NCI-H69 (cell line): ENCODE results near the gene CNTN2.

ENCODE experiments used
- DNase-seq: peaks from one replicate; lab custom pipeline; 2025; lab: John Stamatoyannopoulos, UW

CNTN2 gene, protein sequence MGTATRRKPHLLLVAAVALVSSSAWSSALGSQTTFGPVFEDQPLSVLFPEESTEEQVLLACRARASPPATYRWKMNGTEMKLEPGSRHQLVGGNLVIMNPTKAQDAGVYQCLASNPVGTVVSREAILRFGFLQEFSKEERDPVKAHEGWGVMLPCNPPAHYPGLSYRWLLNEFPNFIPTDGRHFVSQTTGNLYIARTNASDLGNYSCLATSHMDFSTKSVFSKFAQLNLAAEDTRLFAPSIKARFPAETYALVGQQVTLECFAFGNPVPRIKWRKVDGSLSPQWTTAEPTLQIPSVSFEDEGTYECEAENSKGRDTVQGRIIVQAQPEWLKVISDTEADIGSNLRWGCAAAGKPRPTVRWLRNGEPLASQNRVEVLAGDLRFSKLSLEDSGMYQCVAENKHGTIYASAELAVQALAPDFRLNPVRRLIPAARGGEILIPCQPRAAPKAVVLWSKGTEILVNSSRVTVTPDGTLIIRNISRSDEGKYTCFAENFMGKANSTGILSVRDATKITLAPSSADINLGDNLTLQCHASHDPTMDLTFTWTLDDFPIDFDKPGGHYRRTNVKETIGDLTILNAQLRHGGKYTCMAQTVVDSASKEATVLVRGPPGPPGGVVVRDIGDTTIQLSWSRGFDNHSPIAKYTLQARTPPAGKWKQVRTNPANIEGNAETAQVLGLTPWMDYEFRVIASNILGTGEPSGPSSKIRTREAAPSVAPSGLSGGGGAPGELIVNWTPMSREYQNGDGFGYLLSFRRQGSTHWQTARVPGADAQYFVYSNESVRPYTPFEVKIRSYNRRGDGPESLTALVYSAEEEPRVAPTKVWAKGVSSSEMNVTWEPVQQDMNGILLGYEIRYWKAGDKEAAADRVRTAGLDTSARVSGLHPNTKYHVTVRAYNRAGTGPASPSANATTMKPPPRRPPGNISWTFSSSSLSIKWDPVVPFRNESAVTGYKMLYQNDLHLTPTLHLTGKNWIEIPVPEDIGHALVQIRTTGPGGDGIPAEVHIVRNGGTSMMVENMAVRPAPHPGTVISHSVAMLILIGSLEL

GRCh38 chr1:205042911-205043806 is at the start of gene CNTN2:
Gene CNTN2 (plus strand): TSS chr1:205043212. CDS start chr1:205053186, 9,974 bp downstream.
- peak; percentile 94 for DNase-seq

- no peak for DNase-seq
Measured at GRCh38 chr1:204994086-204994862, 48.7 kb upstream of the CNTN2 start.

DNA sequence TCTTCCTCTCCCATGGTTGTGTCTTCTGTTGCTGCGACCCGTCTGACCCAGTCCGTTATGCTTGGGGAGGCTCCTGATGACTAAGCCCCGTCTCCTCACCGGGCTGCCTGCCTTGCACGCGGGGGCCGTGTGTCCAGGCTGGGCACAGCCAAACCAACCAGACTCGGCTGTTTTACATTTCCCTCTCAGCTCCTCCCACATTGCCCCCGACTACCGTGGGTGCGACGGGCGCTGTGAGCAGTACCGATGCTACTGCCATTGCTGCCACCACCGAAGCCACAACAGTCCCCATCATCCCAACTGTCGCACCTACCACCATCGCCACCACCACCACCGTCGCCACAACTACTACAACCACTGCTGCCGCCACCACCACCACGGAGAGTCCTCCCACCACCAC is 46.0 kb upstream of the CNTN2 start:
- DNase-seq, result no peak

GRCh38 chr1:204997591-204998355 is 45.2 kb upstream of the CNTN2 start:
- DNase-seq, result no peak

DNA sequence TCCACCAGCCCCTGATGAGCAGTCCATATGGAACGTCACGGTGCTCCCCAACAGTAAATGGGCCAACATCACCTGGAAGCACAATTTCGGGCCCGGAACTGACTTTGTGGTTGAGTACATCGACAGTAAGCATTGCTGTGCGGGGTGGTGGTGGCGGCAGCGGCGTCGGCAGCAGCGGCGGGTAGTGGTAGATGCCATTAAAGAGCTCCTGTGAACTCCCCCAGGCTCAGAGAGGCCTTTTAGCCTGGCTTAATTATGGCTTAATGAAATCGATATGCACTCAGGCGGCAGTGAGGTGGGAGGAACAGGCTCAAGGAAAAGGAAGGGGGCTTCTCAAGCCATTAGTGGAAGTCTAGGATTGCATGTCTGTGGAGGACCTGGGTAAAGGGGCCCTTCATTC is 41.9 kb upstream of the CNTN2 start:
- no peak for DNase-seq

GRCh38 chr1:205002705-205003104 is 40.3 kb upstream of the CNTN2 start:
- peak; percentile 57 for DNase-seq

GRCh38 chr1:205003358-205004131 is 39.5 kb upstream of the CNTN2 start:
- peak; percentile 97 for DNase-seq

- DNase-seq, result no peak
Measured at GRCh38 chr1:205004351-205004750, 38.7 kb upstream of the CNTN2 start.

GRCh38 chr1:205008896-205009295 is 34.1 kb upstream of the CNTN2 start:
- no peak for DNase-seq

GRCh38 chr1:205009670-205010069 is 33.3 kb upstream of the CNTN2 start:
- DNase-seq, result peak; percentile 71

DNA sequence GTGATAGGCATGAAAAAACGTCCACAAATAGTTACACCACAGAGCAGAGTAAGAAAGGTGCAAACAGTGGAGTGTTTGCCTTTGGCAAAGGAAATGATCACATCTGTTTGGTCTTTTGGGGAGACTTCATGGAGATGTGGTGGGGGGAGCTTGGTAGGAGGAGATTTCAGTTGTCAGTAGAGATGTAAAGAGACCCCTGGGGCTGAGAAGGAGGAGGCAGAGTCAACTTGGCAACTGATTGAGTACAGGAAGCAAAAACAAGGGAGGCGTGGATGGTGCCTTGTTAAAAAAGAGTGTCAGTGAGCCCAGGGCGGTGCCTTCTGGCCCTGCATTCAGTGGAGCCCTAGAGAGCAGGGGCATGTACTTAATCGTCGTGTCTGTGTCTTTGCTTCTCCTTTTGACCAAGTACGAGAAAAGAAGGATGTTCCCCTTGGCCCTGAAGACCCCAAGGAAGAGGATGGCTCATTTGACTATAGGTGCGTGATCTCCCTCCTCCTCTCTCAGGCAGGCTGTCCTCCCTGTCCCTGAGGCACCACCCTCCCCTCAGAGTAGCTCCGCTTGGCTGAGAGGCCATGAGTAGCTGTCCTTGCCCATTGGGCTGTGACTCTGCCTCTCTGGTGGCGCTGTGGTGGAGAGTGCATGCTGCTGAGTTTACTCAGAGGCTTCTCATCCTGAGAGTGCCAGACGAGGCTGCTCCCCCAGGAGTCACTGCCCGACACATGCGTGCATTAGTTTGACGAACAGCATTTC is 30.4 kb upstream of the CNTN2 start:
- DNase-seq, result peak; percentile 97

DNA sequence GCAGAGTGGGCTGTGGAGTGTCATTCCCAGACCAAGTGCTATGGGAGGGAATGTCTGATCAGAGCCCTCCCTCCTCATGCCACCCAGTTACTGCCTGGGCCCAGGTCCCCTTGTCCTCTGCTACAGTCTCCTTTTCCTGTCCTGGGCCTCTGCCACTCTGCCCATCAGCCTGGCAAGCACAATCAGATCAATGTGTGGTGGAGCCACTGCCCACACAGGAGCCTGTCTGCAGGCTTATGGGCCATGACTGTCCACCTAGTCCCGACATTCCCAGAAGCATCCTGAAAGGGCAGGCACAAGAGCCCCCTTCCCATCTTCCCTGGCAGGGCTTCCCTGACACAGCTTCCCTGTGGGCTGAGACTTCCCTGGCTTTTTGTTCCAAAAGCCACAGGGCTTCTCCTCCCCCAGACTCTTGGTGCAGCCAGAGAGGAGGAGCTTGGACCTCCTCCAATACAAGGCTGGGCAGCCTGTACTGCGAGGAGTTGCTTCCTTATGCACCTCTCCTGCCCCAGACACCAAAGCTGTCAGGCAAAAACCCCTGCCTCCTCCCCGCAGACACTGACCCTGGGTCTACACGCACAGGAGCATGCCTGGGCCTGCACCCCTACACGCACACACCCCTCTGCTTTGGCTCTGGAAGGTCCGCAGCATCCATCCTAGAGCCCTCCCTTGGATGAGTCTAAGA is 29.2 kb upstream of the CNTN2 start:
- DNase-seq, result peak; percentile 97

DNA sequence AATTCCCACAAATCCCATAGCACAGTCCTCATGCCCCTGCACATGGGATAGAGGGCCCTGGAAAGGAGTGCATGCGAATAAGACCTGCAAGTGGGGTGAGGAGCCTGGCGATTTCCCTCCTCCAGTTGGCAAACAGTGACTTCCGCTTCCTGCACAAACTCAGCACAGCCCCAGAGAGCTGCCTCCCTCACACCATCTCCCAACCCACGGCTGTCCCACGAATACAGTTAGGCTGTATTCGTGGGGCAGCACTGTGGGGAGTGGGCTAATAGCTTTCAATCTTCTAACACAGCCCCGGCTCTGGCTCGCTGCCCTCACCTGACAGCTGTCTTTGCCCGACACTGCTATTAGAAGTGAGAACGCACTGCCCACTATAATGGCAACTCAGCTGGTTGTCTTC is 28.2 kb upstream of the CNTN2 start:
- peak; percentile 90 for DNase-seq

DNA sequence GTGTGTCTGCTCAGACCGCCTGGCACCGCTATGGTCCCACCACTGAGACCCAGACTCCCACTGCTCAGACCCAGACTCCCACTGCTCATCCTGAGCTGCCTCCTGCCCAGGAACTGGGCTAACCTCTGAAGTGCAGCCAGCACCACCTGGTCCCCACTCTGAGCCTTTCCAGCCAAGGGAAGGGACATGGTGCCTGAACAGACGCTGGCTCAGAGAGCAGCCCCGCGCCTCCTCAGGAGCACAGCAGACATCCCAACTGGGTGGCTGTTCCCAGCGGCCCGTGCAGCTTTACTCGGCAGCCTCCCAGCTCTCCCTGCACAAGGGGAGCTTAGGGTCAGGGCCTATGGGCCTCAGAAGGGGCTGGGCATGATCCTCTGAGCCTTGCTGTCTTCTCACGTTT is 27.8 kb upstream of the CNTN2 start:
- no peak for DNase-seq

DNA sequence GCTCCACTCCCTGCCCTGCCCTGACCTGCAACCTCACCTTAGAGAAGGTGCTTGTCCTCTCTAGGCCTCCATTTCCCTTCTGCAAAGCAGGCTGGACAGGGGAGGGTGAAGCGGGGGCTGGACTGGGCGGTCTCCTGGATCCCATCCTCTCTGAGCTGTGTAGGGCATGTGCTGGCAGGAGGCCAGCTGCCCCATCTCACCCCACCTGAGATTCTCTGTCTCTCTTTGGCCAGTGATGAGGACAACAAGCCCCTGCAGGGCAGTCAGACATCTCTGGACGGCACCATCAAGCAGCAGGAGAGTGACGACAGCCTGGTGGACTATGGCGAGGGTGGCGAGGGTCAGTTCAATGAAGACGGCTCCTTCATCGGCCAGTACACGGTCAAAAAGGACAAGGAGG is 26.9 kb upstream of the CNTN2 start:
- DNase-seq, result no peak

- DNase-seq, result no peak
Measured at GRCh38 chr1:205016584-205016983, 26.4 kb upstream of the CNTN2 start.

- DNase-seq, result no peak
Measured at GRCh38 chr1:205017001-205017400, 26.0 kb upstream of the CNTN2 start.

- no peak for DNase-seq
Measured at GRCh38 chr1:205017766-205018165, 25.2 kb upstream of the CNTN2 start.
